B cell (primary cell): Measurements from ENCODE around the gene GATA6. TPM values are rescaled to one million over a fixed set of nuclear protein-coding genes. Genes with fewer than 3 reads are reported as not detected.

ENCODE experiments used
- ATAC-seq: fragments of 200-7000 bp; cut with Tn5 transposase; one replicate; pipeline ENCODE4 v1.10.0; 2021; ENCODE audit warnings: low read depth, mild to moderate bottlenecking, moderate number of reproducible peaks, moderate library complexity
- CTCF ChIA-PET: fragments of 350-600 bp; sonication (Branson Sonifier 250); formaldehyde crosslinking; loops from one replicate; lab custom pipeline; 2021; ENCODE audit warnings: antibody characterized with exemption, inconsistent platforms; lab: Charles Lee
- POLR2A ChIA-PET: fragments of 350-600 bp; sonication (Branson Sonifier 250); formaldehyde crosslinking; loops from one replicate; lab custom pipeline; 2021; ENCODE audit warnings: antibody characterized with exemption; lab: Charles Lee
- DNase-seq: peaks from one replicate; pipeline ENCODE4 v3.0.0; 2013
- H2AFZ ChIP-seq: 2 replicates; pipeline ENCODE4 v1.6.1; 2012; ENCODE audit warnings: mild to moderate bottlenecking, low read depth, low read length; ENCODE audit not compliant: insufficient read depth, poor library complexity, severe bottlenecking
- H3K27ac ChIP-seq, 2 donors: 1 replicate in 1 of 2; 2 replicates in 1 of 2; pipeline ENCODE4 v1.5.1; 2012 to 2013; ENCODE audit warnings: low read length in 2 of 2, mild to moderate bottlenecking in 2 of 2, moderate library complexity in 1 of 2
- H3K27me3 ChIP-seq, 4 experiments: fragments of 200-600 bp in 1 of 4; sonication (generic) in 1 of 4; replicated peaks in 1 of 4; 1 replicate in 2 of 4; 2 replicates in 2 of 4; pipeline versions ENCODE4 v1.6.1 to v1.7.0; 2013 to 2016; ENCODE audit warnings: low read length in 3 of 4, mild to moderate bottlenecking in 2 of 4, mixed read lengths in 1 of 4, moderate library complexity in 1 of 4; ENCODE audit not compliant: insufficient read depth in 4 of 4, control insufficient read depth in 3 of 4; ENCODE audit errors: control extremely low read depth in 1 of 4
- H3K36me3 ChIP-seq, 2 experiments: replicated peaks in 1 of 2; 1 replicate in 1 of 2; 2 replicates in 1 of 2; pipeline versions ENCODE4 v1.6.1 to v1.7.1; 2013; ENCODE audit warnings: low read length in 1 of 2; ENCODE audit not compliant: insufficient read depth in 2 of 2, control insufficient read depth in 1 of 2; ENCODE audit errors: control extremely low read depth in 1 of 2, extremely low read depth in 1 of 2
- H3K4me1 ChIP-seq, 2 donors: fragments of 200-600 bp in 1 of 2; sonication (generic) in 1 of 2; 1 replicate in 1 of 2; 2 replicates in 1 of 2; pipeline versions ENCODE4 v1.5.1 to v1.6.1; 2013 to 2017; ENCODE audit warnings: low read length in 2 of 2; ENCODE audit not compliant: control insufficient read depth in 2 of 2, insufficient read depth in 2 of 2
- H3K4me2 ChIP-seq: replicated peaks from 2 replicates; pipeline ENCODE3; 2012; ENCODE audit warnings: mild to moderate bottlenecking, low read depth, low read length; ENCODE audit not compliant: poor library complexity, severe bottlenecking
- H3K4me3 ChIP-seq, 5 experiments: fragments of 200-600 bp in 1 of 5; sonication (generic) in 1 of 5; 1 replicate in 3 of 5; 2 replicates in 2 of 5; pipeline versions ENCODE4 v1.5.1 to v1.7.0; 2011 to 2016; ENCODE audit warnings: low read length in 4 of 5, mild to moderate bottlenecking in 4 of 5, low read depth in 2 of 5, control low read depth in 1 of 5, moderate library complexity in 1 of 5; ENCODE audit not compliant: insufficient read depth in 1 of 5; ENCODE audit errors: control extremely low read depth in 1 of 5, extremely low read depth in 1 of 5
- H3K79me2 ChIP-seq: fragments of 200-600 bp; sonication (generic); one replicate; pipeline ENCODE4 v1.6.0; 2016; ENCODE audit warnings: low read length; ENCODE audit not compliant: control insufficient read depth, insufficient read depth
- H3K9ac ChIP-seq: fragments of 200-600 bp; sonication (generic); 2 replicates; pipeline ENCODE4 v1.6.1; 2017; ENCODE audit warnings: mild to moderate bottlenecking, low read length, moderate library complexity
- H3K9me3 ChIP-seq, 3 donors: one replicate each; pipeline versions ENCODE4 v1.6.1 to v1.7.1; 2013; ENCODE audit warnings: low read length in 2 of 3; ENCODE audit not compliant: control insufficient read depth in 2 of 3, insufficient read depth in 1 of 3; ENCODE audit errors: control extremely low read depth in 1 of 3
- H4K20me1 ChIP-seq: 2 replicates; pipeline ENCODE4 v1.6.0; 2012; ENCODE audit warnings: mild to moderate bottlenecking, low read length; ENCODE audit not compliant: insufficient read depth, control insufficient read depth, poor library complexity, severe bottlenecking
- H3K27ac Mint-ChIP-seq: one replicate; pipeline ENCODE4 v1.8.0; 2021; ENCODE audit warnings: mixed read lengths
- H3K27me3 Mint-ChIP-seq: one replicate; pipeline ENCODE4 v1.8.0; 2021; ENCODE audit warnings: mixed read lengths
- H3K4me1 Mint-ChIP-seq: one replicate; pipeline ENCODE4 v1.8.0; 2021; ENCODE audit warnings: mixed read lengths
- H3K4me3 Mint-ChIP-seq: one replicate; pipeline ENCODE4 v1.8.0; 2021; ENCODE audit warnings: mixed read lengths
- H3K9me3 Mint-ChIP-seq: one replicate; pipeline ENCODE4 v1.8.0; 2022; ENCODE audit warnings: mixed read lengths; ENCODE audit not compliant: insufficient read depth
- CTCF ChIP-seq: fragments of 200-600 bp; IDR thresholded peaks from one replicate; pipeline ENCODE4 v1.8.0; 2022; ENCODE audit warnings: antibody characterized with exemption, mild to moderate bottlenecking
- EZH2 ChIP-seq: IDR thresholded peaks from 2 replicates; pipeline ENCODE4 v1.6.1; 2012; ENCODE audit warnings: borderline replicate concordance, low read depth, mild to moderate bottlenecking, moderate library complexity, low read length; ENCODE audit not compliant: insufficient read depth, poor library complexity, severe bottlenecking
- WGBS: methylation state at CpG from one replicate; pipeline ENCODE4 v1.1.5; 2013; ENCODE audit warnings: missing lambda C conversion rate; ENCODE audit not compliant: insufficient coverage; 5-methylcytosine and 5-hydroxymethylcytosine counted together
- intact Hi-C: fragments of 100-400 bp; cut with micrococcal nuclease; formaldehyde crosslinking; loops from one replicate; pipeline ENCODE4 v1.10.0; 2022
- polyA plus RNA-seq: library from polyadenylated mRNA; depleted of rRNA; stranded (reverse); fragments of >200 nt; gene quantifications from 2 replicates; pipeline ENCODE4 v1.2.3, GENCODE V29; 2012
- total RNA-seq, 2 donors: library from RNA; stranded (reverse); fragments of 120-200 nt in 1 of 2; gene quantifications; 1 replicate in 1 of 2; 2 replicates in 1 of 2; pipeline versions ENCODE4 v1.2.3 to v1.2.4, GENCODE V29; 2013 to 2022

Gene GATA6
- total and polyA plus RNA-seq, 2 donors (not counting 1 experiment from before 2014, with no cell fraction given) = not detected

GRCh38 chr18:22243513-22243912, 74.1 kb downstream of the GATA6 start:
- no peaks in the 10 kb centered on the region for H3K36me3 ChIP-seq
- no peaks in the 10 kb centered on the region for H3K79me2 ChIP-seq
- no peak for ATAC-seq
- no peak for DNase-seq
- peaks cover 1% of the 10 kb centered on the region for H3K27me3 Mint-ChIP-seq
- peaks cover 0 to 9% (median 0%) of the 10 kb centered on the region in 3 donors for H3K9me3 ChIP-seq
- H3K27ac ChIP-seq = no peak overlapping the region
- no peak overlapping the region for H3K4me2 ChIP-seq
- POLR2A ChIA-PET = no interaction called here
- H2AFZ ChIP-seq = no peak overlapping the region
- 100% methylated on average over 2 of the region's 3 CpGs for WGBS
- no peaks in the 10 kb centered on the region for H3K4me1 Mint-ChIP-seq
- no peaks in the 10 kb centered on the region for H3K4me1 ChIP-seq
- no peaks in the 10 kb centered on the region for H3K27me3 ChIP-seq
- no peak overlapping the region for H3K4me3 ChIP-seq
- H4K20me1 ChIP-seq = no peaks in the 10 kb centered on the region
- no peak overlapping the region for H3K27ac Mint-ChIP-seq
- no peak for TF ChIP-seq CTCF
- TF ChIP-seq EZH2 = no peak
- H3K4me3 Mint-ChIP-seq = no peak overlapping the region
- CTCF ChIA-PET = no interaction called here
- peaks cover 2% of the 10 kb centered on the region for H3K9me3 Mint-ChIP-seq
- intact Hi-C loops = no loop called here
- H3K9ac ChIP-seq = no peak overlapping the region

GRCh38 chr18:22250026-22250425, 80.6 kb downstream of the GATA6 start:
- WGBS = 95% methylated on average over 3 of the region's 4 CpGs
- H3K4me3 ChIP-seq = no peak overlapping the region
- intact Hi-C loops = no loop called here
- H3K27me3 ChIP-seq = no peaks in the 10 kb centered on the region
- no peaks in the 10 kb centered on the region for H3K79me2 ChIP-seq
- ChIA-PET POLR2A (no interaction called here), CTCF (no interaction called here)
- Mint-ChIP-seq H3K4me3 (no peak overlapping the region), H3K27ac (no peak overlapping the region), H3K27me3 (peaks cover 6% of the 10 kb centered on the region), H3K4me1 (no peaks in the 10 kb centered on the region), H3K9me3 (peaks cover 1% of the 10 kb centered on the region)
- ATAC-seq = no peak
- H3K9ac ChIP-seq = no peak overlapping the region
- H3K27ac ChIP-seq = no peak overlapping the region
- H2AFZ ChIP-seq = no peak overlapping the region
- H3K4me2 ChIP-seq = no peak overlapping the region
- no peaks in the 10 kb centered on the region for H4K20me1 ChIP-seq
- no peaks in the 10 kb centered on the region for H3K4me1 ChIP-seq
- DNase-seq = no peak
- no peaks in the 10 kb centered on the region for H3K36me3 ChIP-seq
- H3K9me3 ChIP-seq = peaks cover 0 to 21% (median 0%) of the 10 kb centered on the region in 3 donors
- no peak for TF ChIP-seq CTCF
- no peak for TF ChIP-seq EZH2
